Renal cortex interstitium (tissue), 15 donors: ENCODE measurements around the gene CAPRIN2. TPM values are rescaled to one million over a fixed set of nuclear protein-coding genes. Genes with fewer than 3 reads are reported as not detected.

Experiments used
- DNase-seq, 11 donors: peaks; one replicate each; pipeline ENCODE4 v3.0.0-alpha.2; 2013; ENCODE audit warnings: low read depth in 9 of 11, low spot score in 4 of 11; ENCODE audit errors: extremely low read depth in 1 of 11
- long read RNA-seq, 16 experiments: transcript quantifications; one replicate each; lab custom pipeline, GENCODE V29; 2026
- polyA plus RNA-seq, 3 donors: library from polyadenylated mRNA; unstranded; fragments of 120-200 nt; gene quantifications; one replicate each; pipeline ENCODE4 v1.2.1, GENCODE V29; 2013; ENCODE audit not compliant: insufficient read length in 3 of 3

The CAPRIN2 gene, protein sequence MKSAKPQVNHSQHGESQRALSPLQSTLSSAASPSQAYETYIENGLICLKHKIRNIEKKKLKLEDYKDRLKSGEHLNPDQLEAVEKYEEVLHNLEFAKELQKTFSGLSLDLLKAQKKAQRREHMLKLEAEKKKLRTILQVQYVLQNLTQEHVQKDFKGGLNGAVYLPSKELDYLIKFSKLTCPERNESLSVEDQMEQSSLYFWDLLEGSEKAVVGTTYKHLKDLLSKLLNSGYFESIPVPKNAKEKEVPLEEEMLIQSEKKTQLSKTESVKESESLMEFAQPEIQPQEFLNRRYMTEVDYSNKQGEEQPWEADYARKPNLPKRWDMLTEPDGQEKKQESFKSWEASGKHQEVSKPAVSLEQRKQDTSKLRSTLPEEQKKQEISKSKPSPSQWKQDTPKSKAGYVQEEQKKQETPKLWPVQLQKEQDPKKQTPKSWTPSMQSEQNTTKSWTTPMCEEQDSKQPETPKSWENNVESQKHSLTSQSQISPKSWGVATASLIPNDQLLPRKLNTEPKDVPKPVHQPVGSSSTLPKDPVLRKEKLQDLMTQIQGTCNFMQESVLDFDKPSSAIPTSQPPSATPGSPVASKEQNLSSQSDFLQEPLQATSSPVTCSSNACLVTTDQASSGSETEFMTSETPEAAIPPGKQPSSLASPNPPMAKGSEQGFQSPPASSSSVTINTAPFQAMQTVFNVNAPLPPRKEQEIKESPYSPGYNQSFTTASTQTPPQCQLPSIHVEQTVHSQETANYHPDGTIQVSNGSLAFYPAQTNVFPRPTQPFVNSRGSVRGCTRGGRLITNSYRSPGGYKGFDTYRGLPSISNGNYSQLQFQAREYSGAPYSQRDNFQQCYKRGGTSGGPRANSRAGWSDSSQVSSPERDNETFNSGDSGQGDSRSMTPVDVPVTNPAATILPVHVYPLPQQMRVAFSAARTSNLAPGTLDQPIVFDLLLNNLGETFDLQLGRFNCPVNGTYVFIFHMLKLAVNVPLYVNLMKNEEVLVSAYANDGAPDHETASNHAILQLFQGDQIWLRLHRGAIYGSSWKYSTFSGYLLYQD
- polyA plus RNA-seq, result 10 to 100 TPM; 33.8 to 50.7 (median 38.7) TPM
- long read RNA-seq, donor 1, result 0 reads
- long read RNA-seq, donor 2, result 0 reads
- long read RNA-seq, donor 3, result 0 reads
- long read RNA-seq, donor 4, partial matches to known transcripts, result 0 of 4 reads
- long read RNA-seq, donor 4, other reads (novel, unspliced or antisense), result 0 of 4 reads
- long read RNA-seq, donor 5, result 0 reads
- long read RNA-seq, donor 6, partial matches to known transcripts, result 0 of 2 reads
- long read RNA-seq, donor 6, other reads (novel, unspliced or antisense), result 0 of 2 reads
- long read RNA-seq, donor 7, partial matches to known transcripts, result 0 of 2 reads
- long read RNA-seq, donor 7, other reads (novel, unspliced or antisense), result 0 of 2 reads
- long read RNA-seq, donor 8, partial matches to known transcripts, result 0 of 3 reads
- long read RNA-seq, donor 8, other reads (novel, unspliced or antisense), result 0 of 3 reads
- long read RNA-seq, donor 9, result 0 reads
- long read RNA-seq, donor 10, partial matches to known transcripts, result 0 of 4 reads
- long read RNA-seq, donor 10, other reads (novel, unspliced or antisense), result 0 of 4 reads
- long read RNA-seq, donor 11, partial matches to known transcripts, result 0 of 1 reads
- long read RNA-seq, donor 11, other reads (novel, unspliced or antisense), result 0 of 1 reads
- long read RNA-seq, donor 12, partial matches to known transcripts, result 0 of 1 reads
- long read RNA-seq, donor 12, other reads (novel, unspliced or antisense), result 0 of 1 reads
- long read RNA-seq, donor 13, result 0 reads
- long read RNA-seq, donor 14, result 0 reads
- long read RNA-seq, donor 15, partial matches to known transcripts, result 0 of 1 reads
- long read RNA-seq, donor 15, other reads (novel, unspliced or antisense), result 0 of 1 reads
- long read RNA-seq, donor 16, partial matches to known transcripts, result 0 of 2 reads
- long read RNA-seq, donor 16, other reads (novel, unspliced or antisense), result 0 of 2 reads

DNA sequence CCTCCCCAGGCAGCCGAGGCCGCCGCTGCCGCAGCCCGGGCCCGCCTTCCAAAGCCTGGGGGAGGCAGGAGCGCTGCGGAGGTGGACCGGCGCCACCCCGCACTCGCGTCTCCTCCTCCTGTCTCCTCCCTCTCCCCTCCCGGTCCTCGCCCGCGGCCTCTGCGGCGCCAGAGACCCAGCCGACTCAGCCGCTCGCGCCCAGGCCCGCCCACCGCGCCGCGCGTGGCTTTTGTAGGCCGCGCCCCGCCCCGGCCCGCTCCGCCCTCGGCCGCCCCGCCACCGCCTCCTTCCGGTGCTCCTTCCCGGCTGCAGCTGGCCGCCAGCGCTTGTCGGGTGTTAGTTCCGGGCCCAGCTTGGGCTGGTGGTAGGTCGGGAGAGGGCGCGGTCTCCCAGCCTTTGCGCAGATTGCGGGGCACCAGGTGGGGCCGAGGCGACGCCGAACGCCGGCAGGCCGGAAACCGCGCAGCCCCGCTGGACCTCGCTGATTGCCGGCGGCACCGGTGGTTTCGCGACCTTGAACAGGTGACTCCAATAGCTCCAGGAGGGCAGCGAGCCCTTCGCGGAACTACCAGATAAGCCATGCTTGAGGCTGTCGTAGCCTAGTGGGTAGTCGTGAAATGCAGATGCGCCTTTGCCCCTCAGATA, at the start of gene CAPRIN2:
CAPRIN2 (minus strand) TSS at position 202 of the 645 bp plus-strand sequence. CDS start 1,431 bp downstream, outside the sequence.
- DNase-seq, result peak; percentile 76 to 95 (median 91)

DNA sequence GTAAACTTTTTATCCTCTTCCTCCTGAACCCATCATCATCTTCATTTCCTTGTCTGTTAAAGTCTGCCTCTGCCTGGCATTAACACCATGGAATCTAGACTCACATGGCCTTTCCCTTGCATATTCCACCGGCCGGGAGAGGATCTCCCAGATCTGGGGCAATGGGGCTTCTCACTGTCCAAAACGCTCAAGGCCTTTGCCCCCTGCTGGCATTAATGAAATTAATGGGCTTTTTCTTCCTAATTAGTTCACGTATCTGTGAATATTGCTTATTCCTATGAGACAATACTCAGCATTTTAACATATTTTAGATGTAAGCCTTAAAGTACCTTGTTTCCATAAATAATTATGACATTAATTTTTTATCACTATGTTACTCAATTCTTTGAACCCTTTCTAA, 42.9 kb upstream of the CAPRIN2 start:
- DNase-seq, result no peak

DNA sequence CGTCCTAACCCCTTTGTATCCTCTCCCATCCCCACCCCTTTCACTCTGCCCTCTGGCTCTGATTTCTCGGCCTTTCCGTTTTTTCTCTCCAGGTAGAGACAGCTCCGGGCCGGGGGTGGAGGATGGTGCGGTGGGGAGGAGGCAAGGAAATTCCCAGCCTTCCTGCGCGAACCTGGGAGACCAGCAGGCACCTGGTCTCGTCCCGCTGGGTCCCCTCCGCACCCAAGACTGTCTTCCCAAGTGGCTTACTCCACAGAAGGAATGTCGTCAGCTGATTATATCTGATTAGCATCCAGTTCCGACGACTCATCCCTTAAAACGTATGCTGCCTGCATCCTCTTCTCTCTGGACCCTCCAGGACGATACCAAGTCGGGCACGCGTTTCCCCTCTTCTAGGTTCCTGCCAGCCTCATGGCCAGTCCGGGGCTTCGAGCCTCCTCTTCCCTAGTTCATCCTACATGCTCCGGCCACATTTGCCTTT, 42.2 kb upstream of the CAPRIN2 start:
- DNase-seq, result no peak

DNA sequence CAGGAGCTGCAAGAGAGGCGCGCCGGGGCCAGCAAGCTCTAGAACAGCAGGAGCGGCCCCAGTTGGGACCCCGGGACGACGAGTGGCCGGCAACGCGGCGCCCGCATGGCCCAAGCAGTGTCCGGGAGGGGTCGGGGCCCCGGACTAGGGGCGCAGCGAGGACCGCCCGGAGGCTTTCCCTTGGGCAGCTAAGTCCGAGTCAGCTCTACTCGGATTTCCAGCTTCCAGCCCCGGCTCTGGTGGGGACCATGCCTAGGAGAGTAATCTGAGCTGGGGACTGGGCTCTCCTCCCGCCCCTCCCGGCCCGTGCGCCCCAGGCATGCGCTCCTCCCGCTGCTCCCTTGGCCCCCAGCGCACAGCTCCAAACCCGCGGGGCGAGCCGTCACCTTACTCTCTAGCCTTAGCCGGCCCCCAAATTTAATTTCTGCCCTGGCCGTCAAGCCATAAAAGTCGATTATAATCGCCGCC, 41.6 kb upstream of the CAPRIN2 start:
- peak in 7 of 11 donors; percentile 38 to 62 (median 50) for DNase-seq

DNA sequence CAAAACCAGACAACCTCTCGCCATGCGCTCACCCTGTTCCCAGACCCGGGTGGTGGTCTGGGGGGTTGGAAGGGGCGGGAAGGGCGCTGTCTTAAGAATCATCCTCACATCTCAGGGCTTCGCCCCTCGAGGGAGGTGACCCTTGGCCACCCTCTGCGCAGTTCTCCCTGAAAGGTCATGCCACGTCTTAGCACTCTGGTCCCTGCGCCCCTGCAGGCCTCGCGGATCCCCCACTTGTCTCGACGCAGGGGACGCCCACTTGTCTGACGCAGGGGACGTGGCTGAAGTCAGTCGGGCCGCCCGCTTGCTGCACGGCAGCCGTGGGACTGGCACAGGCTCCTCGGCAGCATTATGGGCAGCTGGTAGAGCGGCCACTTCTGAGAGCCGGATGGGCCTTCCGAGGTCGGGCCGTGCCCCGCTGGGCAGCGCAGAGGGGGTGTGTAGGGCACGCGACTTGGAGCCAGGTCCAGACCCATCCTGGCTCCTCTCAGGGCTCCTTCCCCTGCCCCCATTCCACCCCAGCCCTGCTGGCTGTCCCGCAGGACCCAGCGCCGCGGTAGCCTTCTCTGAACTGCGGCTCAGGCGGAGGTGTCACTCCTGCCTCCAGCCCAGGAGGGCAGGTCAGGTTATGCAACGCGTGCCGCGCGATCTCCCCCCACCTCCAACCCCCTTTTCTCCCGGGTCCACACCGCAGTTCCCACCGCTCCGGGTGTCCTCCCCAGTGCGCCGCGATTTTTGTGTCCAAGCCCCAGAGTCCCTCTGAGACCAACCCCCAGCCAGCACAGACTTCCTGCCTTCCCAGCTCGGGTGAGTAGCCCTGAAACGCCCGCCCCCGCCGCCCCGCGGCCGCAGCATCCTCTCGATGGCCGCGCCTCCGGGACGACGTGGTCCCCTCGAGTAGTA, 40.9 kb upstream of the CAPRIN2 start:
- peak in 8 of 11 donors; percentile 44 to 70 (median 56) for DNase-seq

DNA sequence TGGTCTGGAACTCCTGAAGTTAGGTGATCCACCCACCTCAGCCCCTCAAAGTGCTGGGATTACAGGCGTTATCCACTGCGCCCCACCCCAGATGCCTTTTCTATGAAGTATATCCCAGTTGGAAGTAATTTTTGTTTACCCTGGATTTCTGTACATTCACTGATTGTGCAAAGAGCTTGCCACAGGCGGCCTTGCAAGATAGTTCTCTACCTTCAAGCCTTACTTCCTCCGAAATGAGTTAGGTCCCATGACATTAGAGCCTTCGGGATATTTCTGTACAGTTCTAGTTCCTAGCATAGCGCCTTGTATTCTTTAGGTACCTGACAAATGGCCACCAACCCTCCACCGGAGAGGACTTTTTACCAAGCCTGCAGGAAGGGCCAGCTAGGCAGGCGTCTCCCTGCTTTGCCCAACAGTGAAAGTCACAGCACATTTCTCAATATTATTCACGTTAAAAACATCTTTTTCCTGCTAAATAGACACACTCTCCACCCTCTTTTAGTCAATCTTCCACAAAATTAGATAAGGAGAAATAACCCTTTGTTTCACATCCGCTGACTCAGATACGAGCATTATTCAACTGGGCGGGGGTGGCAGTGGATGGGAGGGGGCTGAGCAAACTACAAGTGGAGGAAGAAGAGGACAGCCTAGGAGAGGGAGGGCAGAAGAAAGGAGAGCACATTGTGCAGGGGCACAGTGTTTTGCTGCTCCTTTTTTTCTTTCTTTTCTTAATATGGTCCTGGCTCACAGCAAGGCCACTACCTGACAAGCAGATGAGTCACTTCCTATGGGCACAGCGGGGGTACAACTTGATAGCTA, 40.0 kb upstream of the CAPRIN2 start:
- DNase-seq, result no peak

DNA sequence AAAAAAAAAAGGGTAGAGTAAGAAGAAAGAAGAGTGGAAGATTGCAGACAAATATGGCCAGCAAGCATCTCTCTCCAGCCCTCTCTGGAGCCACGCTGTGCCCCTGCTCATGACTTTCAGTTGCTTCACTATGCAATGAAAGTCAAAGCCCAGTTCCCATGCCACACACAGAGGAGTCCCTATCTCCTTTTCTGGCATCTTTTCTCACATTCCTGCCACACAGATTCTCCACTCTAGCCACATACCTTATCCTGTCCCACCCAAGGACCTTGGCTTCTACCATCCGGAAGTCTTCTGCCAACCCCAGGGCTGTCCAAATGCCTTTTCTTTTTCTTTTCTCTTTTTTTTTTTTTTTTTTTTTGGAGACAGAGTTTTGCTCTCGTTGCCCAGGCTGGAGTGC, 39.3 kb upstream of the CAPRIN2 start:
- no peak for DNase-seq

DNA sequence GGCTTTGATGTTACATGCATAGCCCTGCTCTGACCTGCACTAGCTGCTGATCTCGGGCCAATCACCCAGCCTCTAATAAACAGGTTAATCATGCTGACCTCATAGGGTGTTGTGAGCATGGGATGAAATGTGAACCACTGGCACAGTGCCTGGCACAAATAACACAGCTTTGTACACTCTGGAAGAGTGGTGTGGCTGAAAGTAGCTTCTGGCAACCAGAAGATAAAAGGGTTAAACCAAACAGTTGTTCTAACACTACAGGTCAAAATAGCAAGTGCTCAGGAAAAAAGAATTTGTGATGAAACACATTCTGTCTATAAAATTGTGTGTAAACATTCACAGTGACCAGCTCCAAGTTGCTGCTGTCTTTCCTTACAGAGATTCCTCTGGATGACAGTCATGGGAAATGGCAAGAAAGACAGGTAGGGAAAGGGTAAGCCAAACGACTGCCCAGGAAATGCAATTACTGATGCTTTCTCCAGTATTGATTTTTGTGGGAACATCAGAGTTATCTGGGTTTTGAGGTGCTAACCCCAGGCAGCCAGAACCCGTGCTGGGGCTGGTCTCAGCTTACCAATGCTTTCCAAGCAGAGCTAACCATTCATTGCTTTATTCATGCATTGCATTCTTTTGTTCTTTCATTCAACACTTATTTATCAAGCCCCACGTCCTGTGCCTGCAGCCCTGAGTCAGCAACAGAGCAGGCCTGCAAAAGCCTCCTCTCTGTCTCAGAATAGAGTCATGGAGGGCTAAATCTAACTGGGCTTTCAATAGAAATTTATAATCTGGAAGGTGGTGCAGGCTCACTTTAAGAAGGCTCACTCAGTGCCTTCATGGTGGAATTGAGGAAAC, 38.1 kb upstream of the CAPRIN2 start:
- DNase-seq, result no peak

DNA sequence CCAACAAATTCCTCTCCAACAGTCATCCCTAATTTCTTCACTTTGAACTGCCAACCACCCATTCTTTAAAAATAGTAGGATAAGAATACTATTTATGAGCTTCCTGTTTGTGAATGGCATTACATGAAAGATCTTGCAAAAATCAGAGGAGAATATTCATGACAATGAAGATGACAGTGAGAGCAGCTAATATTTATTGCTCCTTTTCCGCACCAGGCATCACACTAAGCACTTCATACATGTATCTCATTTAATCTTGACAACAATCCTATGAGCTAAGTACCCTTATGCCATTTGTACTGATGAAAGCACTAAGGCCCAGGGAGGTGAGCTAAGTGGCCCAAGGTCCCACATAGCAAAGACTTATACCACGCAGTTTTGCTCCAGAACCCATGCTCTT, 37.3 kb upstream of the CAPRIN2 start:
- DNase-seq, result no peak

DNA sequence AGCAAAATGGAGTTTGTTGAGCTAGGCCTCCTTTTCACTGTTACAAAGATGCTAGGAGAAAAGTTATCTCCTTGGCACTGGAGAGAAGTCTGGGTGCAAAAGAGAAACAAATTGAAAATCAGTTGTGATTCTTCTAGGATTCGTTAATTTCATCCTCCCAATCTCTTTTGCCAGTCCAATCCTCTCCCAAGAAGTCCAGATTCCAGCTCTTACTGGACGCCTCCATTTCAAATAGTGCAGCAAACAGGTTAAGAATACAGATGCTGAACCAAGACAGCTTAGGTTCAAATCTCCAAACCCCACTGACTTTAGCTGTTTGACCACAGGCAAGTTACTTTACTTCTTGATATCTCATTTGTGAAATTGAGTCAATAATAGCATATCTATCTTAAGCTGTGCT, 34.0 kb upstream of the CAPRIN2 start:
- DNase-seq, result no peak

DNA sequence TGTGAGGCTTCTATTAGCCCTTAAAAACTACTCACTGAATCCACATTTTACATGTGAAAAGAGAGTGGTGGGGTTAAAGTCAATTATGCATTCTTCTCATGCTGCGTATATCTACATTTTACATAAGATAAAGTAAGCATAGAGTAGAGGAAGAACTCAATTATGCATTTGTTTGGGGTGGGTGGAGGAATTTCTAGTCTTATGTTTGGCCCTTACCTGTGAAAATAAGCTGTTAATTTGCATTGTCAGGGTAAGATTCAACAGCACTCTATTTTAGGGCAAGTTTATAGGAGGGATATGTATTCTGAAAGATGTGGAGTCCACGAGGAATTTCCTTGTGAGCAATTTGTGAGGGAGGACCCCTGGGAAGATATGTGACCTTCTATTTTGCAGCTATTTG, 30.9 kb upstream of the CAPRIN2 start:
- no peak for DNase-seq

DNA sequence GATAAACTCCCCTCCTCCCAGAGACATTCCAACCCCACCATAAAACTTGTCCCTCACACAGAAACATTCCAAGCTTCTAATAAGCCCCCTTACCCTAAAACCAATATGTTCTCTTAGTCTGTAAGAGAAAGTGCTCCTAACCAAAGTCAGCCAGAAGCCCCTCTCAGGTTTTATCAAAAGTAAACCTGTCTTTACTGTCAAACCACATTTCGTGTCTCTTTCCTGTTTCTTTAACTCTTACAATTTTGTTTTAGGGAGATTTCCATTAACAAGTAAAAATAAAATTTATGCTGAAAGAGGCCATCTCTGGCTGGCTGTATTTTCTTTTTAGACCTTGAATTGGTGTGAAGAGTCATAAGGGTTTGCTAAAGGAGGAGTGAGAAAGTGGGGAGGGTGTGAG, 29.8 kb upstream of the CAPRIN2 start:
- no peak for DNase-seq

DNA sequence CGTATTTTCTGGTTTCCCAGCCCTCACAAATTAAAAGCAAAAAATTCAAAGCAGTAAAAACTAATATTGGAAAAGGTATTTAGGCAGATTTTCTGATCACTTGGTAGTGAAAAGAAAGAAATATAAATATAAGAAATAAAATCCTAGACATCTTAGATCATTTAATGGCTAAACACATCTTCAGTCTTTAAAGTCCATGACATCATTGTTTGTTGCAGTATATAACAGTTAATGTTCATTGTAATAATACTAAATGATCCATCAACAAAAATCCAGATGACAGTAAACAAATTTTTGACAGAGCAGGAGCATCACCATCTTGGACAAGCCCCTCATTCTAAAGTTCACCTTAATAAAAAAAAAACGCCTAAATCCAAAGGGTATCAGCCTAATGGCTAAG, 29.2 kb upstream of the CAPRIN2 start:
- no peak for DNase-seq
